GM12892 (cell line): ENCODE results near the gene GIMAP6.
A peak's percentile ranks its signal among the peaks of the same experiment; 100 is the strongest.
"Not testable (repeated sequence)": the region's sequence is repeated elsewhere in the genome, so short reads cannot be mapped to it uniquely, and the experiment has no call there.

Experiments
- DNase-seq: peaks from one replicate; pipeline ENCODE4 v3.0.0; 2011; ENCODE audit not compliant: insufficient read length
- FAIRE-seq: peaks from 2 replicates; lab custom pipeline; 2011; peaks lifted over from hg19 to GRCh38; lab: Jason Lieb, UNC
- POLR2A ChIP-seq: IDR thresholded peaks from 2 replicates; pipeline ENCODE4 v1.6.1; 2011; ENCODE audit warnings: low read depth, low read length, control low read depth
- POLR2AphosphoS5 ChIP-seq: IDR thresholded peaks from 2 replicates; pipeline ENCODE4 v1.6.1; 2011; ENCODE audit warnings: low read depth, low read length, control low read depth
- TAF1 ChIP-seq: IDR thresholded peaks from 2 replicates; pipeline ENCODE4 v1.6.1; 2011; ENCODE audit warnings: low read depth, mild to moderate bottlenecking, control low read depth, low read length, borderline replicate concordance

GIMAP6 gene

GRCh38 chr7:150663802-150664494 lies 31.8 kb upstream of the GIMAP6 start:
- TF ChIP-seq POLR2AphosphoS5, result no peak
- no peak for TF ChIP-seq POLR2A
- TF ChIP-seq TAF1, result no peak
- DNase-seq (no peak), FAIRE-seq (peak; percentile 96)

GRCh38 chr7:150662821-150663220 lies 30.6 kb upstream of the GIMAP6 start:
- DNase-seq, result not testable (repeated sequence)
- peak; percentile 48 for FAIRE-seq

GRCh38 chr7:150660939-150661613 lies 28.9 kb upstream of the GIMAP6 start:
- no peak for DNase-seq
- no peak for FAIRE-seq
- TF ChIP-seq POLR2AphosphoS5, result no peak
- TF ChIP-seq TAF1, result no peak
- no peak for TF ChIP-seq POLR2A

- FAIRE-seq (no peak), DNase-seq (no peak)
- TF ChIP-seq POLR2AphosphoS5, result no peak
- no peak for TF ChIP-seq TAF1
- TF ChIP-seq POLR2A, result no peak
Measured at GRCh38 chr7:150657526-150657925, 25.3 kb upstream of the GIMAP6 start.

DNA sequence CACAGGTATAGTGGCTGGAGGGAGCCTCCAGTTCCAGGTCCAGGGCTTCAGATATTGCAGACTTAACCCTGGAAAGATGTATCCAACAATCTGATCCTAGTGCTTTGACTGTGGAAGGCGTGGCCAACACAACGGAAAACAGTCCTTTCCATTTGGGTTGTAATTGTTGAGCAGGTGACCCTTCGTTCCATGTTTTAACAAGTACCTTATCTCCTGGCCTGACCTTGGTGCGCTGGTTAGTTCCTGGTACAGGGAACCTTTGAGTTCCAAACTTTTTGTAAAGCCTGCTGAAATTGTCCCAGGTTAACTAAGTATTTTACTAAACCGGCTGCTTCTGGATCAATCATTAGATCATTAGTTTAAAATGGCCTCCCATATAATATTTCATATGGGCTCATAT lies 23.9 kb upstream of the GIMAP6 start:
- no peak for TF ChIP-seq POLR2A
- TF ChIP-seq TAF1, result no peak
- TF ChIP-seq POLR2AphosphoS5, result no peak
- DNase-seq (no peak), FAIRE-seq (no peak)

DNA sequence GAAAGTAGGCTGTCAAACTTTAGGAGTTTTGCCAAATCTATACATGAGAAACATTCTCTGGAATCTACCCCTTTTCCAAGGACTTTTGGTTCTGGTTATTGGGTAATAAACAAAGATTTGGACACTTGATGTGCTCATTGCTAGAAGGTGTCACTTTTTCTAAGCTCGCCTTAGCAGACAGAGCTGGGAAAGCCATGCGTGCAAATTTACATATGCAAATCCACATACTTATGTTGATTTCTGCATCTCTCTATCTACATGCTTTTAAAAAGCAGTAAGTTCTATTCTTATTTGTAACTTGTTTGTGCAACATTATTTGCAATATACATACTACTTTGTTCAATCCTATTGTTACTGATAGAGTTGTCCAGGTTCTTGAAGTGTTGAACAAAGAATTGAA lies 22.5 kb upstream of the GIMAP6 start:
- DNase-seq (no peak), FAIRE-seq (no peak)
- TF ChIP-seq POLR2A (no peak), POLR2AphosphoS5 (no peak), TAF1 (no peak)

GRCh38 chr7:150649080-150649385 lies 16.8 kb upstream of the GIMAP6 start:
- TF ChIP-seq TAF1 (no peak), POLR2AphosphoS5 (no peak)
- FAIRE-seq, result no peak
- no peak for DNase-seq

- DNase-seq (no peak), FAIRE-seq (peak; percentile 81)
- no peak for TF ChIP-seq POLR2AphosphoS5
Measured at GRCh38 chr7:150648353-150649079, 16.3 kb upstream of the GIMAP6 start.

DNA sequence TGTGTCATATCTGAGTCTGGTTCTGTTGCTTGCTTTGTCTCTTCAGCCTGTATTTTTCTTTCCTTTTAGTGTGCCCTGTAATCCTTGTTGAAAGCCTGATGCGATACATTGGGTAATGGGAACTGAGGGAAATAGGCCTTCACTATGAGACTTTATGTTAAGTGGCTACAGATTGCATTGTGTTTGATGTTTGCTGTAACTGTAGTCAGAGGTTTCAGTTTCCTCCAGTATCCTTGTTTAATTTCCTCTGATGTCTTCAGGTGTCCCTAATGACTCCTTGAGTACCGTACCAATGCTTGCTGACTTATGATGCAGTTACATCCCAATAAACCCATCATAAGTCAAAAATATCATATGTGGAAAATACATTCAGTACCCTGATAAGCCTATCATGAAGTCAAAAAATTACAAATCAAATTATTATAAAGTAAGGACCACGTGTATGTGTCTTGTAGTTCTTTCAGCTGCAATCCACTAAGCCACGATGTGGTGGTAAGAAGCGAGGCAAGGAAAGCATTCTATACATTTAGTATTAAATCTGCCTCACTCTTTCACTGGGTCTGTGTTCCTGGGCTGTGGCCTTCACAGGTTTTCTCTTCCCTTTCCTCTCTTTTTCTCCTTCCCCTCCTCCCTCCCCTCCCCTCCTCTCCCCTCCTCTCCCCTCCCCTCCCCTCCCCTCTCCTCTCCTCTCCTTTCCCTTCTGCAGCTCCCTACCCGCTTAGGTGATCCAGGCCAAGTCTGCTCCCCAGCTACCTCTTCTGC lies 13.3 kb upstream of the GIMAP6 start:
- DNase-seq (no peak), FAIRE-seq (peak; percentile 53)
- TF ChIP-seq POLR2AphosphoS5 (no peak), TAF1 (no peak), POLR2A (no peak)

DNA sequence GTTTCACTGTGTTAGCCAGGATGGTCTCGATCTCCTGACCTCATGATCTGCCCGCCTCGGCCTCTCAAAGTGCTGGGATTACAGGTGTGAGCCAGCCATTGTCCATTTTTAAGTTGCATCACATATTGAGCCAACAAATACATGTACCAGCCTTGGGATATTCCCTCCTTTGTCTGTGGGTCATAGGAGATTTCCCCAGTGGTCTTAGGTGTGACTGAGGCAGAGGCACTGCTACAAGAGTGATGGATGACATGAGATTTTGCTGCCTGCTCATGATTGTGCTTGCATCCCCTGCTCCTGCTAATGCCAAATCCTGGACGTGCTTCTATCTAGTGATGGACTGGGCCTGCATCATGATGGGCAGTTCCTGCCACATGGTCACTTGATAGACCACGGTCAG lies 10.7 kb upstream of the GIMAP6 start:
- FAIRE-seq (no peak), DNase-seq (no peak)
- TF ChIP-seq TAF1 (no peak), POLR2A (no peak), POLR2AphosphoS5 (no peak)

GRCh38 chr7:150641854-150642253 lies 9.7 kb upstream of the GIMAP6 start:
- FAIRE-seq, result no peak
- TF ChIP-seq POLR2A, result no peak
- DNase-seq, result no peak
